ENCODE results near the gene PHTF1.

Gene PHTF1

DNA sequence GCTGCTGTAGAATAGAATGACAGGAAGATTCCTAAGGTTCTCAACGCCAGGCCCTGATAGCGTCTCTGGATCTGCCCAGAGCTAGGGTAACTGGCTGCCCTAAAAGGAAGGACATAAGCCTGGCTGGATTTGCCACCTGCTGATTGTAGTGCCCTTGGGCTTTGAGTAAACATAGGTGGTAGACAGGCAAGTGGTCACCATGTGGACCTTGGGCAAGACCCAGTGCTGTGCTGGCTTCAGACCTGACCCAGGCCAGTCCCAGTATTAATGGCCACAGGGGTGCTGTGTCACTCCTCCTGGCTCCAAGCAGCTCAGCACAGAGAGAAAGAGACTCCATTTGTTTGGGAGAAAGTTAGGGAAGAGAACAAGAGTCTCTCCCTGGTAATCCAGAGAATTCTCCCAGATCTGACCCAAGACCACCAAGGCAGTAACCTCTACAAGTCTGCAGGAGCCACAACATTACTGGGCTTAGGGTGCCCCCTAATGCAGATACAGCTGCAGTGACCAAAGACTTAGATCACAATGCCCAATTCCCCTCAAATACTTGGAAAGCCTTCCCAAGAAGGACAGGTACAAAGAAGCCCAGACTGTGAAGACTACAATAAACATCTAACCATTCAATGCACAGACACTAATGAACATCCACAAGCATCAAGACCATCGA, 44.5 kb downstream of the PHTF1 start:
- no peak for FAIRE-seq

GRCh38 chr1:113701429-113701828, 57.9 kb downstream of the PHTF1 start:
- FAIRE-seq = no peak

- FAIRE-seq = no peak
Observed at GRCh38 chr1:113694910-113695309, 64.4 kb downstream of the PHTF1 start.

GRCh38 chr1:113692824-113693431, 66.4 kb downstream of the PHTF1 start:
- no peak for FAIRE-seq

DNA sequence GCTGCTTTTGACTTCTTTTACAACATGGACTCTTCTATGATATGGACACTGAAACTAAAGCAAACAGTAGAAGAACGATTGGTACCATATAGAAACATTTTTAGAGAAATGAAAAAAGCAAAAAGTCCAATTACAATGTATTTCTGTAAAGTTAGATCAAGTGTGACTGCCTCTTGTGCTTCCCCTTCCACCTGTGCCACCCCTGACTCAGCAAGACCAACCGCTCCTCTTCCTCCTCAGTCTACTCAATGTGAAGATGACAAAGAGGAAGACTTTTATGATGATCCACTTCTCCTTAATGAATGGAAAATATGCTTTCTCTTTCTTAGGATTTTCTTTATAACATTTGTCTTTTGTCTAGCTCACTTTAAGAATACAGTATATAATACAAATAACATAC, 66.9 kb downstream of the PHTF1 start:
- FAIRE-seq = no peak

GRCh38 chr1:113691184-113691583, 68.1 kb downstream of the PHTF1 start:
- no peak for FAIRE-seq

DNA sequence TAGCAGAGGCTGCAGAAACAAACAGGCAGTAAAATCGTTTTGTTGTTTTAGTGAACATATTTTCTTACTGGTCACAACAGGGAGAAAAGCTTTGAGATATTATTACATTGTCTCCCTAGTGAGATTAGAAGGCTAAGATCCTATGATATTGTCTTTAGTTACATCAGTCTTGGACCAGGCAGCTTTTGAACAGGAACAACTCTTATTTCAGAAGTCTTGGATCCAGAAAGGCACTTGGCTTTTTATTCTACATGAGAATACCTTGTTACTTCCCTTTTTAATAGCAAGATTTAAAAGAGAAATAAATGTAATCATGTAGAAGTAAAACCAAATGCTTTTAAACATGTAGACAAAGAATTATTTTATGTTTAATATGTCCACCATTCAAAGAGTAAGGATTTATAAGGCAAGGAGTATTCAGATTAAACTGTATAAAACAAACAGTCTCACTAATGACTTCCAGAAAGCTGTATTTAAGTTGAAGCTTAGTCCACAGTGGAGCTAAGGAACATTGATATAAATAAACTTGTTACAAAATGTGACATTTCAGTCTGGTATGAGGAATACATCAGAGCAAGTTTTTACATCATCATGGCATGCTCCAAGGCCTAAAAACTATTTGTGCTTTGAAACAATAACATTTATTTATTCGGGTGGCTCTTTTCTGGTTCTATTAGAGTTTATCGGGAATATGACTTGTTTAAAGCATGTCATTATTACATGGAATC, 72.2 kb downstream of the PHTF1 start:
- FAIRE-seq = no peak

GRCh38 chr1:113684153-113684541, 75.1 kb downstream of the PHTF1 start:
- no peak for FAIRE-seq

GRCh38 chr1:113683384-113684152, 75.7 kb downstream of the PHTF1 start:
- FAIRE-seq = no peak

- no peak for FAIRE-seq
Observed at GRCh38 chr1:113681596-113682337, 77.5 kb downstream of the PHTF1 start.

DNA sequence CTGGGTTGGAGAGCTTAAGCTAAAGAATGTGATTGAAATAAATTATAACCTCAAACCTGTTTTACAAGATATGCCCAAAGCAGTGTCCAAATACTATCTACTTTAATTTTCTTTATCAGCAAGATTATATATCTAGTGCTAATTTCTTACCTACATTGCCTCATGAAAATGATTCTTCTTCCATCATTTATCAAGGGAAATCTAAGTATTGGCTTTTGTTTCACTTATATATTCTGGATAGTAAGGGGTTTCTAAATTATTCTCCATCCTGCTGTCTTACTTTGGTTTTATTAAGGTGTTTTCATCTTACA, 81.2 kb downstream of the PHTF1 start:
- no peak for FAIRE-seq

- FAIRE-seq = peak; percentile 88
Observed at GRCh38 chr1:113677250-113678158, 81.8 kb downstream of the PHTF1 start.

- FAIRE-seq = no peak
Observed at GRCh38 chr1:113676524-113676923, 82.8 kb downstream of the PHTF1 start.

GRCh38 chr1:113675302-113675701, 84.0 kb downstream of the PHTF1 start:
- no peak for FAIRE-seq

DNA sequence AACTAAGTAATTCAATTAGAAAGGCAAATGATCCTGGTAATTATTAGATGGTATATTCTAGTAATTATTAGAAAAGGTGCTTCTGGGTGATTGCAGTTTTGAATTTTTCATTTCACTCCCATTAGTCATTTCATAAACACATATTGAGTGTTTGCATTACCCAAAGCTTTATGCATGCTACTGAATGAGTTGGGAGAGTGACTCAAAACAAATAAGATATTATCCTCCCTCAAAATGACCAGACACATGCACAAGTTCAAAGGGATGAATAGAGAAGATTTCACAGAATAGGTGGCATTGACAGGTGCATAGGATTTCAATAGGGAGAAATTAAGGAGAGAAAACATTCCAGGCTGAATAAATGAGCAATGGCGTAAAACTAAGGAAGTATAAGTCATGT, 84.7 kb downstream of the PHTF1 start:
- no peak for FAIRE-seq

DNA sequence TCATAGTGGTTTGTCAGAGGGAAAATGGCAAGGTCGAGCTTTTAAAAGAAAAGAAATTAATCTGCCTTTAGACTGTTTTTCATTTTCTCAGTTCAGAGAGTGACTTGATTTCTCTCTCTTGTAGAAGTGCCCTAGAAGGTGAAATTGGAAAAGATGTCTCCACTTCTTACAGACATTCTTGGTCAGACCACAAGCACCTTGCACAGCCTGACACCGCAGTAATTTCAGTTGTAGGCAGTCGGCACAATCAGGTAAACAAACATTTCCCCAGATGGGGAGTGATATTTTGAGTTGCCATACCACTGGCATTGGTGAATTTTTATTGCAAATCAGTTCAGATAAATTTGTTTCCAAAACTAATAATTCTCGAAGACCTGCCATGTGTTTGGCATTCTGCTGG, 86.8 kb downstream of the PHTF1 start:
- FAIRE-seq = no peak

- FAIRE-seq = no peak
Observed at GRCh38 chr1:113670650-113671049, 88.6 kb downstream of the PHTF1 start.

DNA sequence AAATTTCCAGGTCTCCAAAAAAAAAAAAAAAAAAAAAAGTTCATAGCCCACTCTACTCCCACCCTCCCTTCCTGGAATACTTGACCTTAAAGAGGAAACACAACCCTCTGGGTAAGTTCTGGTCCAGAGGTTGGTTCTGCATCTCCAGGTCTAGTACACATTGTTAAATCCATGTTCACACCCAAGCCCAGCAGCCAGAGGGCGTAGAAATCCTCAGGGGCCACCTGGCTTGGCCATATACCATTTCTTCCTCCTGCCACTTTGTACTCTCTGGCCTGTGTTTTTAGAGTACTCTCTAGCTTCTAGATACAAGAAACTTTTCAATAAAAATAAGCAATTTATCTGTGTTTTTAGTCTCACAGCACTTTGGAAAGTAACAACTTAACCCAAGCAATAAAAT, 89.3 kb downstream of the PHTF1 start:
- FAIRE-seq = no peak

- FAIRE-seq = no peak
Observed at GRCh38 chr1:113666126-113666525, 93.2 kb downstream of the PHTF1 start.

GRCh38 chr1:113665071-113665470, 94.2 kb downstream of the PHTF1 start:
- no peak for FAIRE-seq

- no peak for FAIRE-seq
Observed at GRCh38 chr1:113663165-113663951, 95.9 kb downstream of the PHTF1 start.
